ENCODE measurements around the gene GPX6.
"Not testable (repeated sequence)": the region's sequence is repeated elsewhere in the genome, so short reads cannot be mapped to it uniquely, and the experiment has no call there.

GPX6 gene

GRCh38 chr6:28523241-28523622, 7.6 kb upstream of the GPX6 start:
- peak in 2 of 5 experiments; percentile 33 to 75 for DNase-seq

- DNase-seq = no peak
Measured at GRCh38 chr6:28522594-28523240, 7.1 kb upstream of the GPX6 start.

DNA sequence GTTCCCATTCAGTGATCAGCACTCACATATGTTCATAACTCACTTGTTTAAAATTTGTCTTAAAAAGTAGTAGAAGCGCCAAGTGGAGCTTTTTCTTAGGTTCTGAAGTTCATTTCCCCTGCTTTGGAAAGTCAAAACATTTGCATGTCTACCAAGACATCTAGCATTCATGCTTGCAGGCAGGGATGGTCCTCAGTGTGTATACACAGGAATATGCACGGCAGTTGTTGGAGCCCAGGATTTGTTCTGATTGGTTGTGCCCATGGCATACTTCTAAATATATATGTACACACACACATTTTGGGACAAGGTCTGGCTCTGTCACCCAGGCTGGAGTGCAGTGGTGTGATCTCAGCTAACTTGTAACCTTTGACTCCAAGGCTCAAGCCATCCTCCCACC, 2.4 kb upstream of the GPX6 start:
- DNase-seq = no peak

DNA sequence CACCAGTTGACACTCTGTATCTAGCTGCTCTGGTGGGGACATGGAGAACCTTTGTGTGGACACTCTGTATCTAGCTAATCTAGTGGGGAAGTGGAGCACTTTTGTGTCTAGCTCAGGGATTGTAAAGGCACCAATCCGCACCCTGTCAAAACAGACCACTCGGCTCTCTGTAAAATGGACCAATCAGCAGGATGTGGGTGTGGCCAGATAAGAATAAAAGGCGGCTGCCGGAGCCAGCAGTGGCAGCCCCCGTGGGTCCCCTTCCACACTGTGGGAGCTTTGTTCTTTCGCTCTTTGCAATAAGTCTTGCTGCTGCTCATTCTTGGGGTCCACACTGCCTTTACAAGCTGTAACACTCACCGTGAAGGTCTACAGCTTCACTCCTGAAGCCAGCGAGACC, 3.2 kb downstream of the GPX6 start:
- DNase-seq = not testable (repeated sequence)

DNA sequence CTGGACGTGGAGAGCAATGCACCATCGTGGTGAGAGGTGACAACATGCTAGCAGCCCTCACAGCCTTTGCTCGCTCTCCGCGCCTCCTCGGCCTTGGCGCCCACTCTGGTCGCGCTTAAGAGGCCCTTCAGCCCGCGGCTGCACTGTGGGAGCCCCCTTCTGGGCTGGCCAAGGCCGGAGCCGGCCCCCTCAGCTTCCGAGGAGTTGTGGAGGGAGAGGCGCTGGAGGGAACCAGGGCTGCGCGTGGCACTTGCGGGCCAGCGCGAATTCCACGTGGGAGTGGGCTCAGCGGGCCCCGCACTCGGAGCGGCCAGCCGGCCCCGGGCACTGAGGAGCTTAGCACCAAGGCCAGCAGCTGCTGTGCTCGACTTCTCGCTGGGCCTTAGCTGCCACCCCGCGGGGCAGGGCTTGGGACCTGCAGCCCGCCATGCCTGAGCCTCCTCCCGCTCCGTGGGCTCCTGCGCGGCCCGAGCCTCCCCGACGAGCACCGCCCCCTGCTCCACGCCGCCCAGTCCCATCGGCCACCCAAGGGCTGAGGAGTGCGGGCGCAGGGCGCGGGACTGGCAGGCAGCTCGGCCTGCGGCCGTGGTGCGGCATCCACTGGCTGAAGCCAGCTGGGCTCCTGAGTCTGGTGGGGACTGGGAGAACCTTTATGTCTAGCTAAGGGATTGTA, 3.8 kb downstream of the GPX6 start:
- no peak for DNase-seq

- peak in 1 of 5 experiments; percentile 51 for DNase-seq
Measured at GRCh38 chr6:28506807-28507475, 8.7 kb downstream of the GPX6 start.

GRCh38 chr6:28505733-28506132, 9.9 kb downstream of the GPX6 start:
- no peak for DNase-seq

GRCh38 chr6:28502709-28503305, 12.8 kb downstream of the GPX6 start:
- not testable (repeated sequence) for DNase-seq

GRCh38 chr6:28502136-28502535, 13.5 kb downstream of the GPX6 start:
- DNase-seq = not testable (repeated sequence)

- no peak for DNase-seq
Measured at GRCh38 chr6:28501259-28501658, 14.3 kb downstream of the GPX6 start.

DNA sequence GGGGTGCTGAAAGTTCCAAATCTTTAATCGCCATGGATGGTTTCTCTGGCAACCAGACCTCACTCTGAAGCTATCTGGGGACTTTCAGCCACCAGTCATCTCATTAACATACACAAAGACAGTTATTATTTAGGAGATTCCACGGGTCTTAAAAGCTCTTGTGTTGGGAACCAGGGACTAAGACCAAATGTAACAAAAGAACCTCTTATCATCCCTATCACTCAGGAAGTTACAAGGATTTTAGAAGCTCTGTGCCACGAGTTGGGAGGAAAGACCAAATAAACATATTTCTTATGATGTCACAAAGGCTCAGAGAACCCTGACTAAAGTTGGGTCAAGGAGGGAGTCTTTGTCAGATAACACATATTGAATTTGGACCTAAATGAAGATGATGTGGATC, 17.7 kb downstream of the GPX6 start:
- DNase-seq = no peak

- no peak for DNase-seq
Measured at GRCh38 chr6:28497306-28497705, 18.3 kb downstream of the GPX6 start.

DNA sequence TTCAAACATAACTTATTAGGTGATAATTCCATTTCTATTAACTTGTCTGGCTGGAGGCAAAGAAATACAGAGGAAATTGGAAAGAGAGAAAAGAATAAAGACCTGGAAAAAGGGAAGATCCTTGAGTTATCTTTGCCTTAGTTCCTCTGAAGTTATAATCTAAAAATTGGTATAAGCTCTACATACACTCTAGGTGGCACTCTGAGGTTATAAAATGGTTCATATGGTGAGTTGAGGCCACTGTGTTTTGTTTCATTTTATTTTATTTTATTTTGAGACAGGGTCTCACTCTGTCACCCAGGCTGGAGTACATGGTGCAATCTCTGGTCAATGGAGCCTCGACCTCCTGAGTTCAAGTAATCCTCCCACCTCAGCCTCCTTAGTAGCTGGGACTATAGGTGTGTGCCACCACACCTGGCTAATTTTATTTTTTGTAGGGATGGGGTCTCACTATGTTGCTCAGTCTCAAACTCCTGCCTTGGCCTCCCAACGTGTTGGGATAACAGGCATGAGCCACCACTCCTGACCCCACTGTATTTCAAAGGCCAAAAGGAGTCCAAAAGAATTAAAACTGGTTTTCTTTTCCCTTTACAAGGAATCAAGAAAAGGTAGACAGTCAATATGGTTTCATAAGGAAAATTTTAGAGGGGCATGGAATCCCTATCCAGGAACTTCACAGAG, 19.4 kb downstream of the GPX6 start:
- peak in 1 of 5 experiments; percentile 27 for DNase-seq

DNA sequence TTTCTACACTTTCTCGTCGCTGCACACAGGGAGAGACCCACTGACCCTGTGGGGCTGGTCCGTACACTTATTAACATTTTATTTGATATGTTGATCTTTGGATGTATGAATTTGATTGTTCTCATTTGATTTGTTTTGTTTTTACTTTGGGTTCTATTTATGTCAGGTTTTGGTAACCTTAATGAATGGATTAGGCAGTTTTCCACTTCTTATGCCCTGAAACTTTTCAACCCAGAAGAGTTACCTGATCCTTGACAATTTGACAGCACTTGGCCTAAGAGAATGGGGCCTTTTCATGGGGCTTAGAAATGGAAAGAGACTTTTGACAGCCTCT, 23.6 kb downstream of the GPX6 start:
- DNase-seq = no peak

DNA sequence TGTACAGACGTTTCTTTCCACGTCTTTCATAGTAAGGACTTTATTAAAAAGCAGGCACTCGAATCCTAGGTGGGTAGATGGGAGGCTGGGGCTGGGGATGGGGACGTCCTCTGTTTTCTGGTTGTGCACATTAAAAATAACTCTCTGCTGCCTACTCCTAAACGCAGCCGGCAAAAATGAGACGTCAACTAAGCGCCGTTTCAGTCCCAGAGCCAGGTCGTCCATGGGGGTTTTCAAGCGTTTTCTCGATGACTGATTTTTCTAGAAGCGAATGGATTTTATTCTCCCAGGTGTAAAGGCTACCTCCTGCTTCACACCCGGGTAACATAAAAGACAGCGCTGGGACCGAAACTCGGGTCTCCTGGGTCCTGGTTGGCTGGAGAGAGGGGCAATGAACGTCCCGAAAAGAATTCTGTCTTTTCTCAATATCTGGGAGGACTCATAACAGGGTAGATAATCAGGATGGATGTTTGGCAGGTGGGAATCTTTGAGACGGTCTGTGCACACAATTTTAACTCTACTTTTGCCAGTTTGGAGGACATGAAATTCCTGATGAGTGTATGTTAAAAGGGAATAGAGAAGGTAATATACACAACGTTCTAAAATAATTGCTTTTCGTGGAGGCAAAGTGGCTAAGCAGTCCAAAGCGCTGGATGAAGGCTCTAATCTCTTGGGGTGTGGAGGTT, 25.2 kb downstream of the GPX6 start:
- no peak for DNase-seq

GRCh38 chr6:28489366-28490204, 26.0 kb downstream of the GPX6 start:
- peak in 1 of 5 experiments; percentile 54 for DNase-seq

DNA sequence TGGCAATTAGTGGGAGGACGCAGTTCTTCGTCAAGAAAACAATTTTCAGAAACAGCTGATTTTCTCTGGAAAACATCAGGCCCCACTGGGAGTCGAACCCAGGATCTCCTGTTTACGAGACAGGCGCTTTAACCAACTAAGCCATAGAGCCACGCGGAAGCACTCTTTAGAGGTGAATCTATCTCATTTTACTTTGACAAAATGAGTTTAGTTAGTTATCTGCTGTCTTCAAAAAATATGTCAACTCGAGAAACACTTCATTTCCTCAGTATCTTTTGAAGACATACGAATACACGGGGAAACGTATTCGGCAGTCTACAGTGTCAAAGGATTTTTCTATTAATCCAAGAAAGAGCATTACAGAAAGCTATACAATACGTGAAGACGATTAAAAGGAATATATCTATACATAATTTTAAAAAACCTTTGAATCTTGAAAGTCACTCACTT, 26.7 kb downstream of the GPX6 start:
- DNase-seq = no peak

DNA sequence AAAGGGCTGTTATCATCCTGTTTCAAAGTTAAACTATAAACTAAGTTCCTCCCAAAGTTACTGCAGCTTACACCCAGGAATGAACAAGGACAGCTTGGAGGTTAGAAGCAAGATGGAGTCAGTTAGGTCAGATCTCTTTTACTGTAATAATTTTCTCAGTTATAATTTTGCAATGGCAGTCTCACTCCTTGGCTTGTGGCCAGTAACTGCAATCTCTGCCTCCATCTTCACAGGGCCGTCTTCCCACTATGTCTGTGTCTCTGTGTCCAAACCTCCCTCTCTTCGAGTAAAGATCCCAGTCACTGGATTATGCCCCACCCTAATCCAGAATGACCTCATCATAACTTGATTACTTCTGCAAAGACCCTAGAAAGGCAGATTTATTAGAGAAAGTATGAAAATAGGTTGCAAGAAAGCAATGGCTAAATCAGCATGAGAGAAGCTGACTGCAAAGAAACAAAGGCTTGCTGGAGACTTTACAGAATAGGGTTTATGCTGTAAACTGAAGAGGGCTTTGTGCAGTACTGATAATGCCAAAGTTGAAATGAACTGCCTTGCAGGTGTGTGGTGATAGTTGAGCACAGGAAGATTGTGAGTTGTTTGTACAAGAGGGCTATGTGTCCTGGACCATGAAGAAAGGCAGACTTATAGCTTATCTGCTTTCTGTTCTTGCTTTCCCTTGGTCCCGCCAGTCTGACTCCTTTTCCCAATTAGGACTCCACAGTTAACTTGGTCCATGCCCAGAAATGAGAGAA, 28.4 kb downstream of the GPX6 start:
- DNase-seq = no peak

GRCh38 chr6:28486533-28486932, 29.1 kb downstream of the GPX6 start:
- DNase-seq = no peak

- no peak for DNase-seq
Measured at GRCh38 chr6:28485482-28485881, 30.1 kb downstream of the GPX6 start.

Data from T-helper 2 cell (primary cell).